Activated T-helper 2 cell treated with anti-CD3 and anti-CD28 coated beads, Interferon-gamma antibody, Interleukin-2, Interleukin-4, amounts not matched to agents 10 μg/mL and 5 μg/mL and 100 μg/mL, durations not matched to agents 14 hours and 24 hours and 36 hours (primary cell): Measurements from ENCODE around the gene SORCS2. TPM values are rescaled to one million over a fixed set of nuclear protein-coding genes. Genes with fewer than 3 reads are reported as not detected.

Experiments used
- DNase-seq: peaks from one replicate; pipeline ENCODE4 v3.0.0; 2021; ENCODE audit warnings: low spot score
- H3K27ac Mint-ChIP-seq: one replicate; pipeline ENCODE4 v1.8.0; 2021; ENCODE audit warnings: mixed read lengths
- H3K27me3 Mint-ChIP-seq: one replicate; pipeline ENCODE4 v1.8.0; 2021; ENCODE audit warnings: low read depth, mixed read lengths
- H3K36me3 Mint-ChIP-seq: one replicate; pipeline ENCODE4 v1.8.0; 2021; ENCODE audit warnings: low read depth, mixed read lengths
- H3K4me1 Mint-ChIP-seq: one replicate; pipeline ENCODE4 v1.8.0; 2021; ENCODE audit warnings: low read depth, mixed read lengths
- H3K4me3 Mint-ChIP-seq: one replicate; pipeline ENCODE4 v1.8.0; 2021; ENCODE audit warnings: low read depth, mild to moderate bottlenecking, moderate library complexity, mixed read lengths
- H3K9me3 Mint-ChIP-seq: one replicate; pipeline ENCODE4 v1.8.0; 2021; ENCODE audit warnings: mixed read lengths
- intact Hi-C: fragments of 100-400 bp; cut with micrococcal nuclease; formaldehyde crosslinking; loops from one replicate; pipeline ENCODE4 v1.15.1; 2023
- total RNA-seq: library from RNA; stranded (reverse); gene quantifications from 2 replicates; pipeline ENCODE4 v1.2.3, GENCODE V29; 2022

Gene SORCS2
- total RNA-seq, 1 donor from 2014 or later = 0.02 TPM

DNA sequence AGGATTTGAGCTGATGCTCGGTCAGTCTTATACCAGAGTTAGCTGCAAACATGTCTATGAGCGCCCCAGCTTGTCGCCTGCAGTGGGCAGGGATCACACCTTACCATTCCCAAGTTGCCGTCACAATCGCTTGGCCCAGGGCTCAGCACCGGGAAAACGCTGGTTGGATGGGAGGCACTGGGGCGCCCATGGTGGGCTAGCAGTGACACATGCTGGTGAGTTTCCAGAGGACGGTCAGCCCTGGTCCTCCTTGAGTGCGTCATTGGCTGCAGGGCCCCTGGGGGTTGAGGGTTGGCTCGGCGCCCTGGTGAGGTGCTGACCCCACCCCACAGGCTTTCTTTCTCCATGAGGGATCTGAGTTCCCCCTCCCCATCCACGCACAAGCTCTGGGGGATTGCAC is 50.4 kb downstream of the SORCS2 start:
- intact Hi-C loops = no loop called here
- H3K4me1 Mint-ChIP-seq = no peaks in the 10 kb centered on the region
- no peak for DNase-seq
- H3K4me3 Mint-ChIP-seq = no peak overlapping the region
- H3K27ac Mint-ChIP-seq = no peak overlapping the region
- peaks cover 7% of the 10 kb centered on the region for H3K9me3 Mint-ChIP-seq
- H3K27me3 Mint-ChIP-seq = no peaks in the 10 kb centered on the region
- no peaks in the 10 kb centered on the region for H3K36me3 Mint-ChIP-seq

GRCh38 chr4:7243609-7244330 is 51.4 kb downstream of the SORCS2 start:
- intact Hi-C loops = no loop called here

DNA sequence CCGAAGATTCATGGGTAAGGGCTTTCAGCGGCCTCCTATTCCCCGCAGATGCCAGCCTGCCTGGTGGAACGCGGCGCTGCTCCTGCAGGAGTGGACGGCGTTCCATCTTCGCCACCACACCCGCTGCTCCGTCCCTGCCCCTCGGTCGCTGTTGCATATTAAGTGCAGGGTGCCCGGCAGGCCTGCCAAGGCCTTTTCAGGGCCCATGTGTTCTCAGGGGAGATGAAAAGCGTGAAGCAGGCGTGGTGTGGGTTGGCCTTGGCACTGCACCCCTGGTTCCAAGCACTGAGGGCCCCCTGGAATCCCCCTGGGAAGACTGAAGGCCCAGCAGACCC is 52.0 kb downstream of the SORCS2 start:
- H3K36me3 Mint-ChIP-seq = no peaks in the 10 kb centered on the region
- no peaks in the 10 kb centered on the region for H3K27me3 Mint-ChIP-seq
- H3K9me3 Mint-ChIP-seq = no peaks in the 10 kb centered on the region
- no peak for DNase-seq
- intact Hi-C loops = no loop called here
- no peak overlapping the region for H3K27ac Mint-ChIP-seq
- no peaks in the 10 kb centered on the region for H3K4me1 Mint-ChIP-seq
- no peak overlapping the region for H3K4me3 Mint-ChIP-seq

More at GRCh38 chr4:7243609-7244330, 51.4 kb downstream of the SORCS2 start:
- no peaks in the 10 kb centered on the region for H3K27me3 Mint-ChIP-seq
- no peak overlapping the region for H3K27ac Mint-ChIP-seq
- no peaks in the 10 kb centered on the region for H3K36me3 Mint-ChIP-seq
- H3K9me3 Mint-ChIP-seq = no peaks in the 10 kb centered on the region
- no peaks in the 10 kb centered on the region for H3K4me1 Mint-ChIP-seq
- no peak for DNase-seq
- no peak overlapping the region for H3K4me3 Mint-ChIP-seq

- Mint-ChIP-seq H3K4me1 (no peaks in the 10 kb centered on the region), H3K27ac (no peak overlapping the region), H3K9me3 (no peaks in the 10 kb centered on the region), H3K36me3 (no peaks in the 10 kb centered on the region), H3K27me3 (no peaks in the 10 kb centered on the region), H3K4me3 (no peak overlapping the region)
- DNase-seq = no peak
- intact Hi-C loops = no loop called here
Observed at GRCh38 chr4:7244751-7245320, 52.5 kb downstream of the SORCS2 start.

GRCh38 chr4:7247521-7247920 is 55.2 kb downstream of the SORCS2 start:
- Mint-ChIP-seq H3K4me3 (no peak overlapping the region), H3K27ac (no peak overlapping the region)

GRCh38 chr4:7247946-7248345 is 55.6 kb downstream of the SORCS2 start:
- H3K4me1 Mint-ChIP-seq = no peaks in the 10 kb centered on the region
- H3K27ac Mint-ChIP-seq = no peak overlapping the region
- intact Hi-C loops = no loop called here
- H3K36me3 Mint-ChIP-seq = no peaks in the 10 kb centered on the region
- no peak overlapping the region for H3K4me3 Mint-ChIP-seq
- H3K27me3 Mint-ChIP-seq = no peaks in the 10 kb centered on the region
- DNase-seq = no peak
- no peaks in the 10 kb centered on the region for H3K9me3 Mint-ChIP-seq

More at GRCh38 chr4:7247521-7247920, 55.2 kb downstream of the SORCS2 start:
- H3K36me3 Mint-ChIP-seq = no peaks in the 10 kb centered on the region
- no peaks in the 10 kb centered on the region for H3K9me3 Mint-ChIP-seq
- no peaks in the 10 kb centered on the region for H3K4me1 Mint-ChIP-seq
- no peak for DNase-seq
- H3K27me3 Mint-ChIP-seq = no peaks in the 10 kb centered on the region
- intact Hi-C loops = no loop called here

DNA sequence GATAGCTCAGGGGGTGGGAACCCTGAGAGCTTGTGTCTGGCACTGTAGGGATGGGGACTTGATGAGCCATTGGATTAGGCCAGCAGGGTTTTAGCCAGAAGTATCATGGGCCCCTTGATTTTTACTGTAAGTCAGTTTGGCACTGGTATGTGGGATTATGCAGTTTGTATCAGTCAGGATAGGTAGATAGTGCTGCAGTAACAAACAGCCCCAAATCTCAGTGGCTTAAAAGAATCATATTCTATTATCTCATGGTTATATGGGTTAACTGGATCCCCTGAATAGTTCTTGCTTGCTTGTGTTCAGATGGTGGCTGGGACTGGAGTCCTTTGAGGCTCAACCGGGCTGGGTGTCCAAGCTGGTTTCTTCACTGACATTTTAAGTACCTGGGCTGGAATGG is 56.5 kb downstream of the SORCS2 start:
- intact Hi-C loops = no loop called here

DNA sequence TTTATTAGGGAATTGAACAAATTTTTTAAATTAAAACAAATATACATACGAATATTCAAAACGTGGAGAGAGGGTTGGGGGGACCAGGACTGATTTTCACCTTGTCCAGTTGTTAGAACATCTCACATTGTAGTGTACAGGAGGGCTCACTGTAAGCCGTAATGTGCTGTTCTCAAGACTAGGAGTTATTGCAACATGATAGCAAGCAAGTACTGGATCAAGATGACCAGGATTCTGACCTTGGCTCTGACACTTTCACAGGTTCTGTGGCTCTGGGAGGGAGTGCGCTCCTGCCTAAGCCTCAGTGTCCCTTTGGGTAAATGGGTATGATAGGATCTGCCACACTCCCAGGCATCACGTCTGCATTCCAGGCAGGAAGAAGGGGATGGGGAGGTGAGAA is 59.0 kb downstream of the SORCS2 start:
- Mint-ChIP-seq H3K4me1 (no peaks in the 10 kb centered on the region), H3K27ac (no peak overlapping the region), H3K36me3 (no peaks in the 10 kb centered on the region), H3K4me3 (no peak overlapping the region), H3K9me3 (no peaks in the 10 kb centered on the region), H3K27me3 (no peaks in the 10 kb centered on the region)
- intact Hi-C loops = no loop called here
- DNase-seq = no peak

More for the DNA sequence above, 56.5 kb downstream of the SORCS2 start:
- Mint-ChIP-seq H3K9me3 (no peaks in the 10 kb centered on the region), H3K4me3 (no peak overlapping the region), H3K27ac (no peak overlapping the region), H3K27me3 (no peaks in the 10 kb centered on the region), H3K36me3 (no peaks in the 10 kb centered on the region), H3K4me1 (no peaks in the 10 kb centered on the region)
- DNase-seq = no peak

DNA sequence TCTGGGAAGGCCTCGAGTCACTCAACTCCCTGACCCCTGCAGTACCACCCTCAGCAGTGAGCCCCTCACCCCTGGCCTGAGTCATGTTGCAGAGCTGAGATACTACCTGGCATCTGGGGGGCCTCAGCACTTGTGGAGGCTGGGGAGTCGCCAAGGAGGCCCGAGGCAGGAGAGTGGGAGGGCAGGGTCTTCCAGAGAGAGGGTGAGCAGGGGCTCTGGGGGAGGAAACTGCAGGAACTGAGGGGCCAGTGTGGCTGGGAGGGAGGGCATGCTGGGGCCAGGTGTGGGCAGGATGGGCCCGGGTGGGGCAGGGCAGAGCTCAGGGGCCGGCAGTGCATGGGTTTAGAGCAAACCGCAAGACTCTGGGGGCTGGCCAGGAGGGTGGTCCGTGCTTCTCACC is 59.7 kb downstream of the SORCS2 start:
- H3K4me3 Mint-ChIP-seq = no peak overlapping the region
- H3K36me3 Mint-ChIP-seq = no peaks in the 10 kb centered on the region
- H3K9me3 Mint-ChIP-seq = no peaks in the 10 kb centered on the region
- H3K27me3 Mint-ChIP-seq = no peaks in the 10 kb centered on the region
- no peaks in the 10 kb centered on the region for H3K4me1 Mint-ChIP-seq
- H3K27ac Mint-ChIP-seq = no peak overlapping the region
- intact Hi-C loops = no loop called here
- DNase-seq = no peak

GRCh38 chr4:7252510-7253340 is 60.4 kb downstream of the SORCS2 start:
- no peak for DNase-seq
- Mint-ChIP-seq H3K4me3 (no peak overlapping the region), H3K27me3 (no peaks in the 10 kb centered on the region)

DNA sequence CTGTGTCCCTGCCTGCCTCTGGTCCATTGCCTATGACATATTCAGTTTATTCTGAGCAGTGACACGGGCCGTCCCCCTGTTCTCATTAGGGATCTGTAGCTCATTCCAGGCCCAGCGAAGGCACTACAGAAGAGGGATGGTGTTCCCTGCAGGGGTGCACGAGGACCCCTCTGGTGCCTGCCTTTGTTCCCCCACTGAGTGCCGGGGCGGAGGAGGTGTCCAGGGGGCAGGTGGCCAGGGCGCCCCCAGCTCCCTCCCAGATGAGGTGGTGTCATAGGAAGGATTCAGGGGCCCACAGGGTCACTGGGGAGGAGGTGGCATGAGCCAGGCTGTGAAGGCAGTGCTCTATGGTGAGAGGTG is 61.0 kb downstream of the SORCS2 start:
- H3K27me3 Mint-ChIP-seq = no peaks in the 10 kb centered on the region
- no peak overlapping the region for H3K27ac Mint-ChIP-seq
- no peaks in the 10 kb centered on the region for H3K4me1 Mint-ChIP-seq
- no peaks in the 10 kb centered on the region for H3K36me3 Mint-ChIP-seq
- intact Hi-C loops = no loop called here
- no peak overlapping the region for H3K4me3 Mint-ChIP-seq
- no peaks in the 10 kb centered on the region for H3K9me3 Mint-ChIP-seq
- DNase-seq = no peak

More at GRCh38 chr4:7252510-7253340, 60.4 kb downstream of the SORCS2 start:
- no peaks in the 10 kb centered on the region for H3K4me1 Mint-ChIP-seq
- no peaks in the 10 kb centered on the region for H3K9me3 Mint-ChIP-seq
- intact Hi-C loops = no loop called here
- no peaks in the 10 kb centered on the region for H3K36me3 Mint-ChIP-seq
- H3K27ac Mint-ChIP-seq = no peak overlapping the region

- DNase-seq = no peak
- Mint-ChIP-seq H3K9me3 (no peaks in the 10 kb centered on the region), H3K4me1 (no peaks in the 10 kb centered on the region), H3K27ac (no peak overlapping the region), H3K27me3 (no peaks in the 10 kb centered on the region), H3K36me3 (no peaks in the 10 kb centered on the region), H3K4me3 (no peak overlapping the region)
- intact Hi-C loops = no loop called here
Observed at GRCh38 chr4:7253837-7254236, 61.5 kb downstream of the SORCS2 start.
